ENCODE results near the gene RABL6.
"Not testable (repeated sequence)": the region's sequence is repeated elsewhere in the genome, so short reads cannot be mapped to it uniquely, and the experiment has no call there.

- TF ChIP-seq CTCF (IDR thresholded peaks at IDR 0.05; ENCODE audit: insufficient read depth, low read depth, low read length); EZH2 (IDR thresholded peaks at IDR 0.05; ENCODE audit: insufficient read depth, low read length): not testable (repeated sequence)
Measured at GRCh38 chr9:136869611-136870010, 61.9 kb downstream of the RABL6 start.
